ENCODE results near the gene MFSD6L.

The MFSD6L gene

GRCh38 chr17:8791248-8791909, 7.8 kb downstream of the MFSD6L start:
- no peak for DNase-seq

GRCh38 chr17:8789743-8790142, 9.4 kb downstream of the MFSD6L start:
- no peak for DNase-seq

DNA sequence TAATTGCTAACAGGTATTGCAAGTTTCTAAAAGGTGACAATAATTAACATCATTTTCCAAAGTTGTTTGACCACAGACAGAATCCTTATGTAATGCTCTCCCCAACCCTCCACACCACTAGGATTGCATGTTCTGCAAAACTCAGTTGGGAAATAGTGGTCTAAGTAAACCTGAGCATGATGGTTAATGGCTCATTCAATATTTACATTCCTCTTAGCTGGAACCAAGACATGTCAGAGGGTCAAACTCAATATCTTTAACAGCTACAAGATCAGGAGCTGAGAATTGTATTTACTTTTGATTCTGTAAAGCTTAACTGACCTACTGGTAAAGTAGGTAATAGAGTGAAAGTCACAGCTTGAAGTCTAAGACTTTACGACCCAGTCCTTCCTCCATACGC, 10.2 kb downstream of the MFSD6L start:
- DNase-seq, result no peak

DNA sequence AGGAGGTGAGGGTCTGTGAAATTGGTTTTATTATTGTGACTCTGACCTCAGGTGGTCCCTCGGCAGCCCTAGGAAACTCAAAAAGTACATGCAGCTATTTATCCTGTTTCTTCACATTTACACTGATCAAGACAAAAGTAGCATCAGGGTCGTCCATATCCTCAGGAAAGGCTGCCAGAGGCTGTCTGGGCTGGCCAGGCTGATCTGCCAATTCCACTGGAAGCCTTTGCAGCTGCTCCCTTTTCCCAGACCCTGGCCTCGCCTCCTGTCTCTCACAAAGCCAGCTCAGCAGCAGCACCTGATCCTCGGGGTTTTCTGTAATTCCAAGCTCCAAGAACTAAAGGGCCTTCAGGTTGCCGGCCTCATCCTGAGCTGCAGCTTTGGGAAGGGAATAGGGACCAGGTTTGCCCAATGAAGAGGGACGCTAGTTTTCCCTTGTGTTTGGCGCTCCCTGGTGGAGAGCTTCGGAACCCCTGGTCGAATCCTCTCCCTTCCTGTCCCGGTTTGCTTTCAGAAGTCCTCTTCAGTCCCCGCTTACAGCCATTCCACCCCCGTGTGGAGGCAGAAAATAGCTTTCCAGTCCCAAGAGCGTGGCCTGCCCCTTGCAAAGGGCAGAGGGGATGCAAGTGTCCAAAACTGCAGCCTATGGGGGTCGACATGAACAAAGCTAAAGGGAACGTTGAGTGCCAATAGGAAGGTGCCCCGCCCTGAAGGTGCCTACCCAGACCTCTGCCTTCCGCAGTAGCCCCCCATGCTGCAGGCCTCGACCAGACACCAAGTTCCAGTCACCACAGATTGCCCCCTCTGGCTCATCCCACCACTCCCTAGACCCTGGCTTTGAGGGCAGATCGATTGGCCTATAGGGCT, 13.4 kb downstream of the MFSD6L start:
- peak; percentile 69 for DNase-seq

DNA sequence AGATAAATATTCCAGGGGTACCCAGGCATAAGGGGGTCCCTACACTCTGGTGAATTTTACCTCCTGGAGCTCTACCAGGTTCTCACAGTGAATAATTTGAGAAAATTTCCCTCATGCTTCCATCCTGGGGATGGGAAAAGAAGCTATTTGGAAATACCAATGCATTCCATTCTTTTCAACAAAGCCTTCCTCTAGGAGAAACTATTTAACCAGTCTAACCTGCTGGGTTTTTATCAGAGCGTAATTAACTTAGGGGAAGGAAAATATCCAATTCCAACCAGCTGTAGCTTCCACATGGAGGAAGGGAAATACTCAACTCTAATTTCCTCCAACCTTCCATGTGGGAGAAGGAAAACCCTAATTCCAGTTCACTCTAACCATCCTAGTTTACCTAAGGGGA, 17.0 kb downstream of the MFSD6L start:
- no peak for DNase-seq

DNA sequence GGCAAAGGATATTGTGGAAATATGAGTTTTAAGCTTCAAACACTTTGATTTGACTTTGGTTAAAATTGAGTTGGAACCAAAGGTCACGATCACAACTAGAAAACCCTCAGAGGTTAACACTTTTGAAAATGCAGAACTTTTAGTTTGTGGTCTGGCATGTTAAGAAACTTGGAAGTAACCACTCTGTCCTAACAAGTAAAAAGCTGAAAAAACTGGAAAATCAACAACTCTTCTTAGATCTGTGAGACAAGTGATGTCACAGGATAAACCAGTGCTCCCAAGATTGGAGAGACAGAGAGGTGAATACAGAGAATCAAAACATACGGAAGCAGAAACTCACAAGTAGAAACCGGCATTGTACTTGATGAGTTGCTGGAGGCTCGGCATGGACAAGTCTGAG, 17.4 kb downstream of the MFSD6L start:
- DNase-seq, result no peak

- no peak for DNase-seq
Observed at GRCh38 chr17:8776881-8777280, 22.3 kb downstream of the MFSD6L start.

GRCh38 chr17:8776248-8776647, 22.9 kb downstream of the MFSD6L start:
- DNase-seq, result no peak

DNA sequence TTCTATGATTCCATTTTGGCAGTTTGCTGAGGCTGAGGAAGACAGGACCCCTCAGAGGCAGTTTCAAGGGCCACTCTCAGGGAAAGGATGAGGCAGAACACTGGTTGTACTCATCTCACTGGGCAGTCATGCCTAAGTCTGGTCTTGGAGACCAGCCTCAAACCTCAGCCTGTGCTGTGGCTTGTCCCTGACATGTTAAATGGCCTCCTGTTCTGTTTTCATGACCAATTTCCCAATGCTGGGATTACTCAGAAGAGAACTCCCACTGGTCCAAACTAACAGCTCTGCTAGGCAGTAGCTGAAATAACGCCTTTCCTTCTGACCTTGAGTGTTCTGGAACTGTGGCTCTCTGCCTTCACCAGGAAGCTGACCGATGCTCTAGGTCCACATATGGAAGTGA, 32.4 kb downstream of the MFSD6L start:
- no peak for DNase-seq

DNA sequence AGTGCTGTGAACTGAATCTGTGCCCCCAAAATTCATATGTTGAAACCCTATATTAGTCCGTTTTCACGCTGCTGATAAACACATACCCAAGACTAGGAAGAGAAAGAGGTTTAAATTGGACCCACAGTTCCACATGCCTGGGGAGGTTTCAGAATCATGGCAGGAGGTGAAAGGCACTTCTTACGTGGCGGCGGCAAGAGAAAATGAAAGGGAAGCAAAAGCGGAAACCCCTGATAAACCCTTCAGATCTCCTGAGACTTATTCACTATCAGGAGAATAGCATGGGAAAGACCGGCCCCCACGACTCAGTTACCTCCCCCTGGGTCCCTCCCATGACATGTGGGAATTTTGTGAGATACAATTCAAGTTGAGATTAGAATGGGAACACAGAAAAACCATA, 37.2 kb downstream of the MFSD6L start:
- DNase-seq, result no peak

GRCh38 chr17:8758137-8758596, 41.0 kb downstream of the MFSD6L start, which contains the start of gene SPDYE4:
Gene SPDYE4, minus strand, starts transcription at chr17:8758546. Its CDS starts 164 bp downstream, at chr17:8758382.
- no peak for DNase-seq

GRCh38 chr17:8757189-8757588, 42.0 kb downstream of the MFSD6L start:
- no peak for DNase-seq

DNA sequence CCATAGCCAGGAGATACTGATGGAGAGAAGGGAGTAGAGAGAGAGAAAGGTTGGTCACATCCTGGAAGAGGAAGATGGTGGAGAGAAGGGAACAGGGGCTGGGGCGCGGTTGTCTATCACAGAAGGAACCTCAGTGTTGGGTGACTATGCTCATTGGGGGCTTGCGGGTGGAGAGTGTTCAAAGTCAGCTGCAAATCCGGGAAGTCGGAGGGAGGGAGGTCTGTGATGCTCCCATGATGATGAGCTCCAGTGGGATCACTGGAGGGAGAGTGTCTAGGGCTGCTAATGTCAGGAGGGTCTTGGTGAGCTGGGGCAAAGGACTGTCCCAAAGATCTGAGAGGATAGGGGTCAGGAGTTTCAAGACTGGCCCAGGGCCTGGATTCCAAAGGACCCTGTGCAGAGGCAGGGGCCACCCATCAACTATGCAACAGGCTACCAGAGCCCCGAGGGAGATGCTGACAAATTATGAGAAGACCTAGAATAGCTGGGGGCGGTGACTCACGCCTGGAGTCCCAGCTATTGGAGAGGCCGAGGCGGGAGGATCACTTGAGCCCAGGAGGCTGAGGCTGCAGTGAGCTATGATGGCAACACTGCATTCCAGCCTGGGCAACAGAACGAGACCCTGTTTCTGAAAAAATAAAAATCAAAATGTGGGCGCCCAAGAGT, 43.4 kb downstream of the MFSD6L start:
- no peak for DNase-seq

- no peak for DNase-seq
Observed at GRCh38 chr17:8754890-8755289, 44.3 kb downstream of the MFSD6L start.

- no peak for DNase-seq
Observed at GRCh38 chr17:8753976-8754440, 45.2 kb downstream of the MFSD6L start.

- no peak for DNase-seq
Observed at GRCh38 chr17:8753136-8753975, 45.8 kb downstream of the MFSD6L start.

DNA sequence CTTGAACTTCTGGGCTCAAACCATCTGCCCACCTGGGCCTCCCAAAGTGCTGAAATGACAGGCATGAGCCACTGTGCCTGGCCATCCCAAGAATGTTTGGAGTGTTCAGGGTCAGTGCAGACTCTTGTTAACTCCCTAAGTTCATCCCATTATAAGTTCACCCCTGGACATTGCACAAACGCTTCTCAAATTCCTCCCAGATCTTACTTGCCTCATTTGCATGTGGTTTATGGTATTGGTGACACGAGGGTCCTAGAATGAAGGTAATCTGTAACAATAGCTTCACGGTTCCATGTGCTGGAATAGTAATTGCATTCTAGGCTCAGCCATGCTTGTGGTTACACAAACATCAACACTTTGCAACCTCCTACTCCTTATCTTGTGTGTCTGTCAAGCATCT, 49.5 kb downstream of the MFSD6L start:
- no peak for DNase-seq

DNA sequence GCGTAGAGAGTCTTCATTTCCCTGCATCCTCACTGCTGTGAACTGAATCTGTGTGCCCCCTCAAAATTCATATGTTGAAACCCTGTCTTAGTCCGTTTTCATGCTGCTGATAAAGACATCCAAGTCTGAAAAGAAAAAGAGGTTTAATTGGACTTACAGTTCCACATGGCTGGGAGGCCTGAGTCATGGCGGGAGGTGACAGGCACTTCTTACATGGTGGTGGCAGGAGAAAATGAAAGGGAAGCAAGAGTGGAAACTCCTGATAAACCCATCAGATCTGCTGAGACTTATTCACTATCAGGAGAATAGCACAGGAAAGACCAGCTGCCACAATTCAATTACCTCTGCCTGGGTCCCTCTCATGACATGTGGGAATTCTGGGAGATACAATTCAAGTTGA, 51.4 kb downstream of the MFSD6L start:
- DNase-seq, result no peak
